AG08395 (cell line): Measurements from ENCODE around the gene NLGN1.

Experiments
- DNase-seq: peaks from one replicate; pipeline ENCODE4 v3.0.0; 2012; ENCODE audit warnings: mixed read lengths, low spot score

Gene NLGN1

DNA sequence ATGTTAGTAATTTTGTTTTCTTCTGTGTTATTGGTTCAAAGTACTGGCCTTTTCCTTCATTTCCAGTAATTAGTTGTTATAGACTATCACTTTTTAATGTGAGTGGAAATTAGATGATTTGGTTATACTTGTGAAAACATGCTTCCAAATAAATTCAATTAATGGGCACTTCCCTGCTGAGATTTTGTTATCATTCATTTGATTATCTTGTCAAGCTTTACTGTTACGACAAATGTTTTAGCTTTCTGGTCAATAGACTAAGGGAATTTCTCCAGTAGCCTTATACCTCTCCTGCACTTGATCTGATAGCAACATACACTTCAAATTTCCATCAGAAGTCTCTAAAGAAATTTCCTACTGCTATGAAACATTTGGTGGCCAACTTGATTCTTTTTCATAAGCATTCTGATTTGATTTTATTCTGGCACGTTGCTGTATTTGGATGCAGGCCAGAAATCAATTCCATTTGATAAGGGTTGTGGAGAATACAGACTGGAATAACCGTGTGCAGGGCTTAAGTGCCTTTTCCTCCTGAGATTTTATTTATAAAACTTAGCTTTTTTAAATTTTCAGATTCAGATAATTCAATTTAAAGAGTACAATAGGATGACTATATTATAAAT, 887.8 kb downstream of the NLGN1 start:
- no peak for DNase-seq

DNA sequence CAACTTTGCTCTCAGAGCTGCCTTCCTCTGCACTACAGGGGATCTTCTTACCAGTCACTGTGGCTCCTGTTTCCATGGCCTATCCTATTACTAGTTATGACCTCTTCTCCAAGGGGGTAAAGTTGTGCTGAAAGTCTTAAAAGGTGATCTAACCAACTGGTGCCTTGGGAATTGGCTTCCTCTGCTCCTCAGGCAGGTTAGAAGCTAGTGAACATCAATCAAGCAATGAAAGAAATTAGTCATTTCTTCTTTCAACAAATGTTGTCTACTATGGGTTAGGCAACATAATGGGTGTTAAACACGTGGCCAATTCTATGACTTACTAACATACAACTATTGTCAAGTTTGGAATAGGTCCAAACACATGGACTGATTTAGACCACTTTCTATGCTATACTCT, 890.2 kb downstream of the NLGN1 start:
- DNase-seq = no peak

DNA sequence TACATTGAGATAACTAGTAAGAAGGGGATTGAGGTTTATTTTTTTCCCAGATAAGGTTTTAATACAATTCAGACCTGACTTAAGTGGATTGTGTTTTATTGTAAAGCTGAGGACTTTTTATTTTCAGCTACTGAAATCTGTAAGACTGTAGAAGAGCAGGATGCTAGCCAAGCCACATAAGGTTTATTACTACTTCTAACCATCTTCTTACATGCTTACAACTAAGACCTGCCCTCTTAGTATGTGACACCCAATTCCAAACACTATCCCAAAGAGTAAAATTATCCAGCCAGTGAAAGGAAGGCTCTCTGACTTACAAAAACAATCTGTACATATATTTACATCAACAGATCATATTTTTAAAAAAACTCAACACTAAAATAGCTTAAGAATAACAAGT, 897.1 kb downstream of the NLGN1 start:
- no peak for DNase-seq

DNA sequence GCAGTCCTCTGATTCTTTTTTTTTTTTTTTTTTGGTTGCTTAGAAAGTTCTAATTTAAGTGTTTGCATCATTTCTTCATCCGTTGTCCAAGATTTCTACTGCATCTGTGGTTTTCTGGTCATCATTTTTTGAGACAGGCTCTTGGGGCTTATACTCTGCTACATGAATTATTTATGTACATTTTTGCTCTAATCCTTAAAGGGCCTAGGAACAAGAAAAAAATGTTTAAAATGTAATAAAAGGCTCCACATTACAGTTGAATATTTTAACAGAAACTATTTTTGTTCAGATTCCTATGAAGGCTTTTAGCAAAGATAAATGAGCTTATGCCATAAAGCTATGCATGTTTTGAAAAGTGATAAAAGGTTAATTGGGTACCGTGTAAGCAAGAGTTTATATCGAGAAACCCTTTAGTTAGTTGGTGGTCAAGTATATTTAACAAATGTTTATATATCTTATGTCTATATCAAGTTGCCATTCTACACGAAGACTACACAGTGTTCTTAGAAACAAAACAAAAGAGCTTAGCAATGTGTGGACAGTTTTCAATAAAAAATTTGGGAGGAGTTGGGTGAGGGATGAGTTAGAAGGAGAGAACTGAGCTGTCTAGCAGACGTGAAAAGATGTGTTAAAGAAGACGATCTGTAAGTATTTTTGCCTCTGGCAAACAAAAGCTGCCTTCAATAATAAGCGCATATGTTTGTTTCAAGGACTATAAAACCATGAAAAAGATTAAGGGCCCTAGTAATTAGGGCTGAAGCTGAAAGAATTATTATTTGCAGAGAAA, 898.0 kb downstream of the NLGN1 start:
- DNase-seq = peak; percentile 36

DNA sequence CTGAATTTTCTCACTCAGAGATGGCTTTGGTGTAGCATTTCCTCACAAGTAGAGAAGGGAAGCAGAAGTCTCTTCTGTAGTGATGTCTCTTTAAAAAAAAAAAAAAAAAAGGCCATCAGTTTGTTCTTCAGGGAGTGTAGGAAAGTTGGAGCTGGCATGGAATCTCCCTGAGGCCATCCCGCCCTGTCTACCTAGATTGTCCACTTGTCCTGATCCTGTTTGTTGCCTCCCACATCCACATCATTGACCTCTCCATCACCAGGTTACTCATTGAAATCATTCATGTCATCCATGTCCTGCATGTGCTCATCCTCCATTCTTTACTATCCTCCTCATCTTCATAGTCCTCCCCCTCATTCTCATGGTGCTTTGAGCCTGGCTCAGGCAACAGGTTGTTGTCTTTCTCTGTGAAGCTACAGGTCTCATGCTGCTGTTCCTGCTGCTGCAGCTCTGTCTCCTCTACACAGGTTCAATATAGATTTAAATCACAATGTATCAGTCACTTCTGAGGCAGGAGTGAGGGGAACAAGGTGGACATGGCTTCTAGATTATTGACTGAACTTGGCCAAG, 905.3 kb downstream of the NLGN1 start:
- DNase-seq = no peak

DNA sequence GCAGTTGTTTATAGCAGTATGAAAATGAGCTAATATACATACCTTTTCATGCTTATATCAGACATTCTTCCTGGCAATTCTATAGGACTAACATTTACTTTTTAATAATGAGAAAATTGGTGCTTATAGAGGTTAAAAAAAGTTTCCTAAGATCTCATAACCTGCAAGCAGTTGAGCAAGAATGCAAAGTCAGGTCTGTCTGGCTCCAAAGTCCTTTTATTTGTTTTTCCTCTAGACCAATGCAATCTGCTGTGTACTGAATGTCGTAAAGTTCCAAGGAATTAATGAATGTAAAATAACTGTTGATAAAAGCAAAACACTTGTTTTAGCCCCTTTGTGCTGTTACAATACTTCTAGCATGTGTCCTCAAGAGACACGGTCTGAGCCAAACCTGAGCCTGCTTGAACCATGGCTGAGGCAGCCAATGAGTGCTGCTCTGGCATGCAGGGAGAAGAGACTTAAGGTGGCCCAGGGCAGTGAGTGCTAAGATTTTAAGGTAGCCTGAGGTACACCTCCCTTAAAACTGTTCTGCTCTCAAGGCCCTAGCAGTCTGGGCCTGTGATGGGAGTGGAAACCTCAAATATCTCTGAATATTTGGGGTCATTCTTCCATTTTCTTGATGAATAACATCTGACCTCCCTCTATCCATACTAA, 906.5 kb downstream of the NLGN1 start:
- no peak for DNase-seq

DNA sequence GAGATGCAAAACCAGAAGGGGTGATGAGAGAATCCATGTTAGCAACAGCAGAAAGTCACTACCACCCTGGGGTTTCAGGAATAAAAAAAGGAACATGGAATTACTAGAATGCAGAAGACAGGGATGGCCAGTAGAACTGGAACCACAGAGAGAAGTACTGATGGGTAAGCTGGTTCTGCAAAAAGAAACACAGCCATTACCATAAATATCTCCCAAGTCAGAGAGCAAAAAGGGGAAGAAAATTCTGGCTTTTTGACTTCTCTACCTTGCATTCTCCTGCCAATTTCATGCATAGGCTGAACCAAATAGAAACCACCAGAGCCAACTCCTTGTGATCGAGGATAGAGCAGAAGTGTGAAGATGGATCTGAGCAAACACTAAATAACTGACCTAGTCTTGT, 911.2 kb downstream of the NLGN1 start:
- no peak for DNase-seq

DNA sequence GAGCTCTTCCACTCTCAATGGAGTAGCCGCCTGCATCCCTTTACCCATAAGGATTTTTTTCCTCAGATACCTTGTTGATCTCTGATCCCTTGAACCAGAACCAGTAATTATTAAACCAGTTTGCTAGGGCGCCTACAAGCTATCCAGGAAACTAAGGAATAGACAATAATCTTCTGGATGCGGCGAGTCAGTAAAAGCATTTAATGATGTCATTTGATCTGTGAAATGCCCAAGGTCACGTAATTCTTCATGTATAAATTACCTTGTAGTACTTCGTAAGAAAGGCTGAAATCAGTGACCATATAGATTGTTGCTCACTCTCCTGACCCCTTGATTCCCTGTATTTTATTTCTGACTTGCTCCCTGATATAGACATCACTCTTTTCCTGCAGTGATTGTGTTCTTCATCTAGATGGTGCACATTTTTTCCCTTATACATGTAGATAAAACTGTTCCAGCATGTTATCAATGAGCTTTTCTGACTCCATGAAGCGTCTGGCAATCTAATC, 913.0 kb downstream of the NLGN1 start:
- DNase-seq = no peak

DNA sequence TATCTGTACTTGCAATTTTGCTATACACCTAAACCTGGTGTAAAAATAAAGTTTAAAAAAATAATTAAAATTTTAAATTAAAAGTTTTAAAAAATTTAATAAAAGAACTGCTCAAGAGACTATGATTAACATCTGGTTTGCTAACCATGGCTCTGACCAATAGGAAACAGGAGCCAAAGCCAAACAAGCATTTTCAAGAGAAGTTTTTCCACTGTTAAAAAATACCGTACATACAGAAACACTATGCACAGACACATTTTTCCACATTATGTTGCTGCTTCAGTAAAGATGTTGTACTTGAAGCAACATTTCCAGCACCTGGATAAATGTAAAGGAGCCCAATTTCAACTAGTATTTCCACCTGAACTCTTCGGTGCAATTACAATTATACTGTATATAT, 917.7 kb downstream of the NLGN1 start:
- DNase-seq = no peak

DNA sequence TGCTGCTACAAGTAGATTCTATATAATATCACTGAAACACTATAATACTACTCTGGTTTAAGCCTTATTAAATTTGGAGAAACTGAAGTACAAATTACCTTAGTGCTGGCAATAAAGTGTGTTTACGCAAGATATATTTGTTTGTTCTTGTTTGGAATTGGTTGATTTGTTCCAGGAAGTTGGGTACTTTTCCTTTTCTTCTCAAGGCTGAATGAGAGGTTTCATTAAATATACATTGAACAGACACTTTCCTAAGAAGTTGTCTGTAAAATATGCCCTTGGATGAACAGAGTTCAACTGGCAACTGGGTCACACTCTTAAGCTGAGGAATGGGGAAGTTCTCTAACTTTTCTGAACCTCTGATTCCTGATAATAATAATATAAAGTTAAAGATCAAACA, 919.5 kb downstream of the NLGN1 start:
- DNase-seq = no peak

DNA sequence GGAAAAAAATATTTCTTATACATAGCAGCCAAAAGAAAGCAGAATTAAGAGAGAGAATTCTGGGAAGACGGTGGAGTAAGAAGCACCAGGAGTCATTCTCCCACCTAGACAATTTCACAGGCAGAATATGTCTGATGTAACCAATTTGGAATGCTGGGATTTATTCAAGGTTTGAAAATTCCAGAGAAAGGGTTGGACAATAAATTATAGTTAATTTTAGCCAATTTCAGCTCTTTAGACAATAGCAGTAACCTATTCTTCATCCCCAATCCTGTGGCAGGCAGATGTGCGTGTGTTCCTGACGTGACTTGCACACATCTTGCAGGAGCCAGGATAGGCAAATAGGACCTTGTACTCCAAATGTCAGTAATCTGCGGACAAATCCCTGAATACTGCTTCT, 920.6 kb downstream of the NLGN1 start:
- DNase-seq = no peak

DNA sequence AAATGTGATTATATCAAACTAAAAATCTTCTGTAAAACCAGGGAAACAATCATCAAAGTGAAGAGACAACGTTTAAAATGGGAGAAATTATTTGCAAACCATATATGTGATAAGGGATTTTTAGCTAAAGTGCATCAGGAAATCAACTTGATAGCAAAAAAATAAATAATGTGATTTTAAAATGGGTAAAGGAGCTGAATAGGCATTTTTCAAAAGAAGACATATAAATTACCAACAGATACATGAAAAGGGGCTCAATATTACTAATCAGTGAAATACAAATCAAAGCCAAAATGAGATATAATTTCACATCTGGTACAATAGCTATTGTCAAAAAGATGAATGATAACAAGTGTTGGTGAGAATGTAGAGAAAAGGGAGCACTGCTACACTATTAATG, 924.0 kb downstream of the NLGN1 start:
- DNase-seq = no peak

DNA sequence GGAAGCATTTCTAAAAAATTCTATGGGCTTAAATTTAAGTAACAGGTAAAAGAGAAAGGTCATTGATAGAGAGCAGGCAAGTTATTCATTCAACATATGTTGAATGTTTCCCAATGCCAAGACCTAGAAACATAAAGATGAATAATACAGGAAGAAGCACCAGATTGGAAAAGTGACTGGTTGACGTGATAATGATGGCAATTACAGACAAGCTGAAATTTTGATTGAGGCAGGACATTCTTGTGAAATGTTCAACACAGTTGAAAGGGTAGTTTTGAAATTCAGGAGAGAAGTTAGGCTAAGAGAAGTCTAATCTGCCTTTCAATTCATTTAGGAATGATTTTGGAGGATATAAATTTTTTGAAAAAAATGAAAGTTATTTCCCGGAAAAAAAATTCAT, 925.2 kb downstream of the NLGN1 start:
- DNase-seq = no peak

DNA sequence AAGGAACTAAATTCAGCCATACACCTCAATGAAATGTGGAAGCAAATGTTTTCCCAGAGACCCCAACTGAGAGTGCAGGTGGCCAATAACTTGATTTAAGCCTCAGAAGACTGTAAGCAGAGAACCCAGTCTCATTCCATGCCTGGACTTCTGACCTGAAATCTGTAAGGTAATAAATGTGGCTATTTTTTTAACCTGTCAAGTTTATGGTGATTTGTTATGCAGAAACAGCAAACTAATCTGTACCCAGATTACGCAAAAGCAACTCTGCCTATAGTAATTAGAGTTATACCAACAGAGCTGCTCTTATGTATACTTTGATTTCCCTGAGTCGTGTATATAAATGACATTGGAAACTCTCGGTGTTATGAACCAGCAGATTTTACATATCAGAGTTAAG, 927.6 kb downstream of the NLGN1 start:
- no peak for DNase-seq

DNA sequence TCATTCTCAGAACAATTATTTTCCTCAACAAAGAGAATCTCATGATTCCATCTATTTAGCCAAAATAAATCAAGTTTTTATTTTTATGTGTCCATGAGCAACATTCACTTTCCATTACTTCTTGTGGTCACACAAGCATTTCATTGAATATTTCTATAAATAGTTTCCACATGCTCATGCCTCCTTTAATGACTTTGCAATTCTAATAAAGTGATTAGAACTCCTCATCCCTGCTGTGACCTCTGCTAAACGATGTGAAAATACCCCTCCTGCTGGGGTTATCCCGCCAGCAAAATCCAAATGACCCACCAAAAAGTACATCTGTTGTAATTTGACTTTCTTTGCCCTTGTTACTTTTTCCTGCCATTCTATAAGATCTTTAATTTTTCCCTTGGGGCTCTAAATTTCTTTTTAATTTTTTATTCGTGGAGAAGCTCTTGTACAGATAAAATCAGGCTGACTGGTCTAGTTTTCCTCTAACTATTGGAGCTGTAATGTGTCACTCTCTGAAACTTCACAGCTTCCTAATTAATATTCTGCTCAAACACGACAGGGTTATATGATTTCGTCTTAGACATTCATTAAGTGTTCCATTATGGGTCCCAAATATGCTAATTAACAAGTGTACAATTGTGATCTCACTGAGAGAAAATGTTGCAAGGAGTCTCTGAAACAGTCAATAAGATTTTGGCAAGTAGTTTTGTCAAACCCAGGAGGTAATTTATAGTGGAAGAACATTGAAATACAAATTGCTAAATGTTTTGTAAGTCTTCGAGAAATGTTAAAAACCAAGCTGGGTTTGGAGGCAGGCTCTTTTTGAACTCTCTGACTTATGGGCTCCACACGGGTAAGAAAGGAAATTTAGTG, 928.5 kb downstream of the NLGN1 start:
- peak; percentile 61 for DNase-seq

DNA sequence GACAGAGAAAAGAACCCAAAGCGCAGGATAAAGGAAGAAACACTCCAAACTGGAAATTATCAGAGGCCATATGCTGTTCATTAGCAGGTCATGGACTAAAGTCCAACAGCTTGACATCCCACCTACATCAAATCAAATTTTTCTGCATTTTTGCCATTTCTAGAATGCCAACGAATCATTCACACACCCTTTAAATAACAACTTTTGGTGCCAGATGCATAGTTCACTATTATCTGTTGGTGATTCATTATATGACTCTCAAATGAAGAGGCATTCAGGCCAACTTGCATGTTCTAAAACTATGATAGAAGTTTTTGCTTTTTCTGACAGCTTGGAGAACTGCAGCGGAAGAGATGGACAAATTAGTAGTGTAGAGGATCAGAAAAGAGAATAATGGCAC, 931.8 kb downstream of the NLGN1 start:
- DNase-seq = peak; percentile 54

DNA sequence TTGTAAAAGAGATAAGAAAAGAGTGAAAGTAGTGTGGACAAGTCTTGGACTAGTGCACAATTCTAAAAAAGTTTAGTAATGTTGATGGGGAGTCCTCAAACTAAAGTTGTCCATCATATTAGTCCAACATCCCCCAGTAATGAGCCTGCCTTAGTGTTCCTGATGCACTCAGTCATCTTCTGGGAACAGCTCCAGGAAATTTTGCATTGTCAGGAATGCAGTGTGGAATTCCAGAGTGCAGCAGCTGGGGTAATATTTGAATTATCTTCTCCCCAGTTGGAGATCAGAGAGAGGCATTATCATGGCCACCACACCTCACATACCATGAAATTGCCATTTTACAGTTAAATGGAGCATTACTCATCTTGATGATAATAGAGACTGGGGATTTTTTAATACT, 932.8 kb downstream of the NLGN1 start:
- peak; percentile 79 for DNase-seq

DNA sequence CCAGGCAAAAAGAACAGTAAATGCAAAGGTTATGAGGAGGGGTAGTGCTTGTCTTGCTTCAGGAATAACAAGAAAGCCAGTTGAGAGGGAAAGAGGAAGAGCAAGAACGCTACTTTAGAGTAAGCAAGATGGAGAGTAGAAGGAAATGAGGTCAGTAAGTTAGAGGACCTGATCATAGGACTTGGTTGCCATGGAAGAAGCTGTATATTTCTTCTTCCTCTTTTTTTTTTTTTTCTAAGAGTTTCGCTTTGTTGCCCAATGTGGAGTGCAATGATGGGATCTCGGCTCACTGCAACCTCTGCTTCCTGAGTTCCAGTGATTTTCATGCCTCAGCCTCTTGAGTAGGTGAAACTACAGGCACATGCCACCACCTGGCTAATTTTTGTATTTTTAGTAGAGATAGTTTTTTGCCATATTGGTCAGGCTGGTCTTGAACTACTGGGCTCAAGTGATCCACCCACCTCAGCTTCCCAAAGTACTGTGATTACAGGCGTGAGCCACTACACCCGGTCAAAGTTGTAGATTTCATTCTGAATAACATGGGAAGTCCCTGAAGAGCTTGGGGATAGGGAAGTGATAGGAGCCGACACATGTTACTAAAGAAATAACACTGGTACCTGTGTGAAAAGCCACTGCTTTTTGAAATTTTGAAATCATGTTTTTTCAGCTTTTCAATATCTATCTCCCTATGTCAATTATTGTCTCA, 933.7 kb downstream of the NLGN1 start:
- DNase-seq = no peak

DNA sequence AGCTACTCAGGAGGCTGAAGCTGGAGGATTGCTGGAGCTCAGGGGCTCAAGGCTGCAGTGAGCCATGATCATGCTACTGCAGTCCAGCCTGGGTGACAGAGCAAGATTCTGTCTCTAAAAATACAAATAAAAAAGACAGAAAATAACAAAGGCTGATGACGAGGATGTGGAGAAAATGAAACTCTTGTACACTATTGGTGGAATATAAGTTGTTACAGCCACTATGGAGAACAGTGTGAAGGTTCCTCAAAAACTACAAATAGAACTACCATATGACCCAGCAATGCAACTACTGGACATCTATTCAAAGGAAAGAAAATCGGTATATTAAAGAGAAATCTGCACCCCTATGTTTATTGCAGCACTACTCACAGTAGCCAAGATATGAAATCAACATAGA, 934.8 kb downstream of the NLGN1 start:
- DNase-seq = no peak

DNA sequence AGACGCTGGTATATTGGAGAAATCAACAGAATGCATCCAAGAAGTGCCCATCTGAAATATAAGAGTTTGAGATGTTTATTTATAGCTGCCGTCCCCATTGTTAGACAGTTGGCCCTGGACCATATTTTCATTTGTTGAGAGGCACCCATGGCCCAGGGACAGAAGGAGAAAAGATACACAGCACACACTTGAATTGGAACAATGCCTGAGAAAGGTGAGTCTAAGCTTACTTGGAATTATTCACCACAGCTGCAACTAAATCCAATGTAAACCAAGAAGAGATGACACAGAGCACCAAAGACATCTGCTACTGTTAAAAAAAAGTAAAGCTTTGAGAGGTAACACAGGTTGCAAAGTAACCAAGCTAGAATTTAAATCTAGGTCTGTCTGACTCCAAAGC, 936.1 kb downstream of the NLGN1 start:
- no peak for DNase-seq

DNA sequence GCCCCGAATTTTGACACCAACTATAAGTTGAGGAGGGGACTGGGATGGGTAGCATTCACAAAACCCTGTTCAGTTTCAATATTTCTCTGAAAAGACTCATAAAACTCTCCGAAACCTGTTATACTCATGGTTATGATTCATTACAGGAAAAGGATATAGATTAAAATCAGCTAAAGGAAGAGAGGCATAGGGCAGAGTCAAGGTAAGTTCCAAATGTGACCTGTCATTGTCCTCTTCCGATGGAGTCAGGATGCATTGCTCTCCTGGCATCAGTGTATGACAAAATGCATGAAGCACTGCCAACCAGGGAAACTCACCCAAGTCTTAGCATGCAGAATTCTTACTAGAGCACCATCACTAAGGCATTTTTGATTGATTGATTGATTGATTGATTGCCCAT, 936.6 kb downstream of the NLGN1 start:
- DNase-seq = no peak
